Tibial artery (tissue), 4 donors: ENCODE measurements around the gene ACSF2.
A peak's percentile ranks its signal among the peaks of the same experiment; 100 is the strongest.
"Not testable (repeated sequence)": the region's sequence is repeated elsewhere in the genome, so short reads cannot be mapped to it uniquely, and the experiment has no call there.

Experiments
- DNase-seq, 2 donors: peaks; one replicate each; pipeline ENCODE4 v3.0.0-alpha.2; 2019
- H3K27ac ChIP-seq, 2 donors: fragments of 200-600 bp; sonication (generic) in 1 of 2; 1 replicate in 1 of 2; 2 replicates in 1 of 2; pipeline ENCODE4 v1.5.1; 2018 to 2019; ENCODE audit warnings: mild to moderate bottlenecking in 1 of 2
- H3K27me3 ChIP-seq, 2 donors: fragments of 200-600 bp; sonication (generic) in 1 of 2; one replicate each; pipeline versions ENCODE4 v1.5.1 to v1.6.0; 2016 to 2019
- H3K36me3 ChIP-seq, 3 donors: fragments of 200-600 bp; sonication (generic) in 2 of 3; one replicate each; pipeline ENCODE4 v1.5.1; 2016 to 2019; ENCODE audit warnings: mild to moderate bottlenecking in 2 of 3
- H3K4me1 ChIP-seq, 4 donors: fragments of 200-600 bp; sonication (generic) in 2 of 4; 1 replicate in 3 of 4; 2 replicates in 1 of 4; pipeline ENCODE4 v1.5.1; 2016 to 2019
- H3K4me3 ChIP-seq, 2 donors: fragments of 200-600 bp; sonication (generic) in 1 of 2; 1 replicate in 1 of 2; 2 replicates in 1 of 2; pipeline ENCODE4 v1.5.1; 2018 to 2019; ENCODE audit warnings: mild to moderate bottlenecking in 2 of 2
- H3K9me3 ChIP-seq, 3 donors: fragments of 200-600 bp; sonication (generic) in 1 of 3; one replicate each; pipeline ENCODE4 v1.5.1; 2016 to 2019
- CTCF ChIP-seq, 2 experiments: fragments of 200-600 bp in 1 of 2; fragments of 450-650 bp in 1 of 2; IDR thresholded peaks; one replicate each; pipeline ENCODE4 v1.5.1; 2017 to 2019; ENCODE audit warnings: antibody characterized with exemption in 2 of 2, mild to moderate bottlenecking in 1 of 2, moderate library complexity in 1 of 2
- intact Hi-C: fragments of 100-400 bp; cut with DNase I; formaldehyde crosslinking; loops from one replicate; pipeline ENCODE4 v1.15.0; 2023; ENCODE audit warnings: low total_unique reads

ACSF2 gene

GRCh38 chr17:50414808-50415207, 11.2 kb upstream of the ACSF2 start:
- H3K9me3 ChIP-seq: no peaks in the 10 kb centered on the region
- H3K27me3 ChIP-seq: no peaks in the 10 kb centered on the region
- no peaks in the 10 kb centered on the region for H3K4me1 ChIP-seq
- TF ChIP-seq CTCF (IDR thresholded peaks at IDR 0.05): no peak
- no peak overlapping the region for H3K27ac ChIP-seq
- no peaks in the 10 kb centered on the region for H3K36me3 ChIP-seq
- H3K4me3 ChIP-seq: no peak overlapping the region
- intact Hi-C loops: no loop called here
- no peak for DNase-seq

GRCh38 chr17:50419577-50419976, 6.4 kb upstream of the ACSF2 start:
- H3K9me3 ChIP-seq, DNase-seq, H3K27ac ChIP-seq, H3K27me3 ChIP-seq, H3K4me1 ChIP-seq, H3K4me3 ChIP-seq, intact Hi-C loops, H3K36me3 ChIP-seq: not testable (repeated sequence)

- H3K9me3 ChIP-seq: no peaks in the 10 kb centered on the region
- no peak overlapping the region for H3K4me3 ChIP-seq
- peak overlapping the region in 1 of 2 donors; percentile 21 for H3K27ac ChIP-seq
- no peak for DNase-seq
- no peaks in the 10 kb centered on the region for H3K27me3 ChIP-seq
- peaks cover 0 to 17% (median 7%) of the 10 kb centered on the region in 4 donors for H3K4me1 ChIP-seq
- no peak for TF ChIP-seq CTCF (IDR thresholded peaks at IDR 0.05)
- no peaks in the 10 kb centered on the region for H3K36me3 ChIP-seq
- intact Hi-C loops: no loop called here
Measured at GRCh38 chr17:50420419-50421112, 5.5 kb upstream of the ACSF2 start.

GRCh38 chr17:50421308-50422051, 4.5 kb upstream of the ACSF2 start:
- Histone ChIP-seq H3K9me3 (no peaks in the 10 kb centered on the region), H3K4me1 (peaks cover 0 to 26% (median 9%) of the 10 kb centered on the region in 4 donors), H3K27me3 (no peaks in the 10 kb centered on the region), H3K36me3 (no peaks in the 10 kb centered on the region), H3K4me3 (peak overlapping the region in 1 of 2 donors; percentile 10), H3K27ac (peak overlapping the region; percentile 11 to 21)
- intact Hi-C loops: no loop called here
- DNase-seq: no peak
- no peak for TF ChIP-seq CTCF (IDR thresholded peaks at IDR 0.05)

- peaks cover 0 to 38% (median 18%) of the 10 kb centered on the region in 4 donors for H3K4me1 ChIP-seq
- H3K27ac ChIP-seq: no peak overlapping the region
- TF ChIP-seq CTCF (IDR thresholded peaks at IDR 0.05): no peak
- no peaks in the 10 kb centered on the region for H3K27me3 ChIP-seq
- intact Hi-C loops: no loop called here
- DNase-seq: no peak
- no peaks in the 10 kb centered on the region for H3K36me3 ChIP-seq
- H3K4me3 ChIP-seq: no peak overlapping the region
- H3K9me3 ChIP-seq: no peaks in the 10 kb centered on the region
Measured at GRCh38 chr17:50422738-50423137, 3.3 kb upstream of the ACSF2 start.

GRCh38 chr17:50423553-50424159, 2.4 kb upstream of the ACSF2 start:
- H3K9me3 ChIP-seq: no peaks in the 10 kb centered on the region
- no peak overlapping the region for H3K27ac ChIP-seq
- H3K4me3 ChIP-seq: no peak overlapping the region
- no peaks in the 10 kb centered on the region for H3K27me3 ChIP-seq
- peak; percentile 37 to 69 for DNase-seq
- H3K36me3 ChIP-seq: no peaks in the 10 kb centered on the region
- peaks cover 0 to 38% (median 20%) of the 10 kb centered on the region in 4 donors for H3K4me1 ChIP-seq
- intact Hi-C loops: no loop called here
- no peak for TF ChIP-seq CTCF (IDR thresholded peaks at IDR 0.05)
